GM18508 (cell line): ENCODE measurements around the gene TMEM165.

Source experiments
- ATAC-seq: cut with Tn5 transposase; IDR thresholded peaks from one replicate; pipeline ENCODE4 v1.9.1; 2021; ENCODE audit warnings: moderate number of reproducible peaks; ENCODE audit not compliant: insufficient read depth, unreplicated experiment

Gene TMEM165

GRCh38 chr4:55366621-55367020 is 29.1 kb upstream of the TMEM165 start:
- ATAC-seq, result no peak

GRCh38 chr4:55367084-55367722 is 28.6 kb upstream of the TMEM165 start:
- ATAC-seq, result no peak

GRCh38 chr4:55369968-55370367 is 25.8 kb upstream of the TMEM165 start:
- no peak for ATAC-seq

GRCh38 chr4:55372259-55372658 is 23.5 kb upstream of the TMEM165 start:
- no peak for ATAC-seq

GRCh38 chr4:55373461-55373860 is 22.3 kb upstream of the TMEM165 start:
- ATAC-seq, result no peak

GRCh38 chr4:55376698-55377097 is 19.1 kb upstream of the TMEM165 start:
- no peak for ATAC-seq

GRCh38 chr4:55378617-55379467 is 16.9 kb upstream of the TMEM165 start:
- ATAC-seq, result no peak

GRCh38 chr4:55380576-55380975 is 15.2 kb upstream of the TMEM165 start:
- ATAC-seq, result no peak

- ATAC-seq, result no peak
Observed at GRCh38 chr4:55381502-55381901, 14.3 kb upstream of the TMEM165 start.

GRCh38 chr4:55382488-55383003 is 13.2 kb upstream of the TMEM165 start:
- ATAC-seq, result no peak

- ATAC-seq, result no peak
Observed at GRCh38 chr4:55385201-55385649, 10.5 kb upstream of the TMEM165 start.

GRCh38 chr4:55386073-55386472 is 9.7 kb upstream of the TMEM165 start:
- no peak for ATAC-seq

- ATAC-seq, result no peak
Observed at GRCh38 chr4:55386840-55387239, 8.9 kb upstream of the TMEM165 start.

- no peak for ATAC-seq
Observed at GRCh38 chr4:55393461-55394320, 2.1 kb upstream of the TMEM165 start.

GRCh38 chr4:55395218-55395528 is 584 bp upstream of the TMEM165 start:
- ATAC-seq, result no peak

GRCh38 chr4:55396308-55397125 is 760 bp downstream of the TMEM165 start:
- ATAC-seq, result no peak

GRCh38 chr4:55397126-55397436 is 1.3 kb downstream of the TMEM165 start:
- ATAC-seq, result no peak

GRCh38 chr4:55397520-55398321 is 2.0 kb downstream of the TMEM165 start:
- no peak for ATAC-seq

- no peak for ATAC-seq
Observed at GRCh38 chr4:55398461-55398860, 2.7 kb downstream of the TMEM165 start.
